Measurements from ENCODE around the gene XYLT1.

GRCh38 chr16:17509194-17509593 is 38.4 kb upstream of the XYLT1 start:
- TF ChIP-seq EZH2 (IDR thresholded peaks at IDR 0.05; ENCODE audit: insufficient read depth, poor library complexity, severe bottlenecking) = no peak
- no peak for TF ChIP-seq EZH2phosphoT487 (IDR thresholded peaks at IDR 0.05; ENCODE audit: insufficient read depth, low read depth)
